GM18505 (cell line): ENCODE results near the gene RBM20.
"Not testable (repeated sequence)": the region's sequence is repeated elsewhere in the genome, so short reads cannot be mapped to it uniquely, and the experiment has no call there.

Source experiments
- ATAC-seq: cut with Tn5 transposase; IDR thresholded peaks from one replicate; pipeline ENCODE4 v1.9.1; 2021; ENCODE audit not compliant: unreplicated experiment
- POLR2A ChIP-seq: IDR thresholded peaks from 4 replicates; pipeline ENCODE4 v1.6.1; 2011; ENCODE audit warnings: borderline replicate concordance; ENCODE audit not compliant: insufficient read depth, insufficient read length; ENCODE audit errors: extremely low read depth

Gene RBM20

GRCh38 chr10:110649347-110650264 lies 5.5 kb downstream of the RBM20 start:
- no peak for ATAC-seq

GRCh38 chr10:110650265-110650668 lies 6.1 kb downstream of the RBM20 start:
- no peak for ATAC-seq
- no peak for TF ChIP-seq POLR2A

More at GRCh38 chr10:110649347-110650264, 5.5 kb downstream of the RBM20 start:
- no peak for TF ChIP-seq POLR2A

DNA sequence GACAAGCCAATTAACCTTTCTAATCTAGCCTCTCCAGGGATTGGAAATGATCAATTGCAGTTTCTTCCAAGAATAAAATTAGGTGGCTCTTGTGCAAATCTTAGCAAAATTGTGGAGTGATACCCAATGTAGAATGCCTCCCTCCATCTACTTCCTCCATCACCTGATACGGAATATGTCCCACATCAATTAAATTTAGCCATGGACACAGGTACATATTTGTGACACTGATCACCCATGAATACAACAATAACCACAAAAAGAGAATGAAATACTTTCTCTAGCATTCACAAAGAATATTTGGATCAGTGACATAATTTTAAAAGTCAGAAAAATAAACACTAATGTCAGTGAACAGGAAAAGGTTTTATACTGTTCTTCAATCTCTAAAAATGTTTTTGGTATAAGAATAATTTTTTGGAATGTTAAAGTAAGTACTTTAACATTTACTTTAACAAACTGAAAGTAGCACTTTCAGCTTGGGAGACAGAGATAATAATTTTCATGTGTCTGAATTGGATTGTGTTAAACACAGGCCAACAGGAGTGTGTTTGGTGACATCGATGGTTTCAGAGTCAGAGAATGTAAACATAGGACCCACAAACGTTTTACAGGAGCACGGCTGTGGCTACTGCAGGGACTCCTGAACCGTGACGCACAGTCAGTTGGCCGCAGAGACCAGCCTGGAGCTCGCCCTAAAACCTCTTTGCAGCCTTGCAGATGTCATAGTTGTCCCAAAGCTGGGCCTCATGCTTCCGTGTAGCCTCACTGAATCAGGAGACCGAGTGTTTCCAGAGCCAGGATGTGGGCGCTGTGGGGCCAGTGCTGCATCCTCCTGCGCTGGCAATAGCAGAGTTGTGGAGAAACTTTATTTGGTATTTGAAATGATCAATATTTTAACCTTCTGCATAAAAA lies 7.2 kb downstream of the RBM20 start:
- no peak for TF ChIP-seq POLR2A
- ATAC-seq = peak; percentile 95

- TF ChIP-seq POLR2A = no peak
- no peak for ATAC-seq
Measured at GRCh38 chr10:110652475-110653118, 8.5 kb downstream of the RBM20 start.

GRCh38 chr10:110655320-110655719 lies 11.2 kb downstream of the RBM20 start:
- TF ChIP-seq POLR2A = no peak
- no peak for ATAC-seq

DNA sequence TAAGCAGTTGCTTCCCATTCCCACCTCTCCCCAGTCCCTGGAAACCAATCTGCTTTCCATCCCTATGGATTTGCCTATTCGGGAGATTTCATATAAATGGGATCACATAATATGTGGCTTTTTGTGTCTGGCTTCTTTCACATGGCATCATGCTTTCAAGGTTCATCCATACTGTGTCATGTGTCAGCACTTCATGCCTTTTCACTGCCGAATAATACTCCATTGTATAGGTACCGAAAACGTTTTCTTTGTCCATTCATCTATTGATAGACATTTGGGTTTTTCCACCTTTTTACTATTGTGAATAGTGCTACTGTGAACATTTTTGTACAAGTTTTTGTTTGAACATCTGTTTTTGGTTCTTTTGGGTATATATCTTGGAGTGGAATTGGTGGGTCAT lies 12.5 kb downstream of the RBM20 start:
- no peak for ATAC-seq
- TF ChIP-seq POLR2A = no peak

DNA sequence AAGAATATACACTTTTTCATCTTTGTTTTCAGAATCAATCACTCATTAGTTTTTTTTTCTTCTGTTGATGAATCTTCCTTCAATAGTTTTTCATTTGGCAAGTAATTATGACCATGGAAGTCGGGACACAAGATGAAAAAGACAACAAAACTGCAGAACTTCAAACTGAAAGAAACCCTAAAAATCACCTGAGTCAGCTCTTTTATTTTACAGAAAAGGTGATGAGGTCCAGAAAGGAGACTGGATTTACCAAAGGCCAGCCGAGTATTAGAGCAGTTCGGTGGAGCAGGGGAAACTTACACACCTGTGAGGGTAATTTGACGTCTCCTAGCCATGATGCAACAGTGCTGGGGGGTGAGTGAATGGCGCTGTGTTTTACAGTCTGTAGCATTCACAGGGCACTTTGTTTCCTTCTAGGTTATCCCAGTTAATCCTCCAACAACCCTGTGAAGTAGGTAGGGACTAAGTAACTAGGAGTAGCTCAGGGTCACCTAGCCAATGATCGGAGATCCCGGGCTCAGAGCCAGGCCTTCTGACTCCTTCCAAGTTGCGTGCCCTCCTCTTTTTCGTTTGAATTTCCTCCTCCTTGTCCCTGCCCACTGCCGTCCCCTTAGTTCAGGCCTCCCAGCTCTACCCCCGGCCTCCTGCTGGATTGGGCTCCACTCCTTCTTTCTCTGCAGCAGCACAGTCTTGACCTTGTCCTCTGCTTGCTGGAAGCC lies 14.0 kb downstream of the RBM20 start:
- ATAC-seq = no peak
- no peak for TF ChIP-seq POLR2A

GRCh38 chr10:110659558-110659957 lies 15.4 kb downstream of the RBM20 start:
- no peak for TF ChIP-seq POLR2A
- ATAC-seq = no peak

GRCh38 chr10:110660289-110660688 lies 16.2 kb downstream of the RBM20 start:
- not testable (repeated sequence) for ATAC-seq

- TF ChIP-seq POLR2A = no peak
- ATAC-seq = no peak
Measured at GRCh38 chr10:110661292-110661691, 17.2 kb downstream of the RBM20 start.

DNA sequence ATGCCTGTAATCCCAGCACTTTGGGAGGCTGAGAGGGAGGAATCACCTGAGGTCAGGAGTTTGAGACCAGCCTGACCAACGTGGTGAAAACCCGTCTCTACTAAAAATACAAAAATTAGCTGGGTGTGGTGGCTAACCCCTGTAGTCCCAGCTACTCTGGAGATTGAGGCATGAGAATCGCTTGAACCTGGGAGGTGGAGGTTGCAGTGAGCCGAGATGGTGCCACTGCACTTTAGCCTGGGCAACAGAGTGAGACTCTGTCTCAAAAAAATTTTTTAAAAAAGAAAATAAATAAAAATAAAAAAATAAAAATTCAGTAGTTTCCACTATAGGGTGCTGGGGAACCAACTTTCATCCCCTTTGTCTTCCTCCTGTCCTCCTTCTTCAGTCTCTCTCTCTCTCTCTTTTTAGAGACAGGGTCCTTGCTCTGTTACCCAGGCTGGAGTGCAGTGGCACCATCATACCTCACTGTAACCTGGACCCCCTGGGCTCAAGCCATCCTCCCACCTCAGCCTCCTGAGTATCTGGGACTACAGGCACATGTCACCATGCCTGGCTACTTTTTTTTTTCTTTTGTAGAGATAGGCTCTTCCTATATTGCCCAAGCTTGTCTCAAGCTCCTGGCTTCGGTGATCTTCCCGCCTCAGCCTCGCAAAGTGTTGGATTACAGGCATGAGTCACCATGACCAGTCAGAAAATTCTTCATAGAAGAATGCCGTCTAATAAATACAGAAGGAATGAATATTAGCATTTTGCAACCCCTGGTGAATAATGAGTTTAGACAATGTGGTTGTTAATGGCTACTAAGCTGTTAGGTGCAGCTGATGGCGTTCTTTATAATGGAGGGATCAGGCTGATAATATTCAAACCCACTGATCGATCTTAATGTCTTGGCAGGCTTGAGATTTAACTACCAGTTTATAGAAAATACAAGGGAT lies 20.6 kb downstream of the RBM20 start:
- TF ChIP-seq POLR2A = no peak
- no peak for ATAC-seq

DNA sequence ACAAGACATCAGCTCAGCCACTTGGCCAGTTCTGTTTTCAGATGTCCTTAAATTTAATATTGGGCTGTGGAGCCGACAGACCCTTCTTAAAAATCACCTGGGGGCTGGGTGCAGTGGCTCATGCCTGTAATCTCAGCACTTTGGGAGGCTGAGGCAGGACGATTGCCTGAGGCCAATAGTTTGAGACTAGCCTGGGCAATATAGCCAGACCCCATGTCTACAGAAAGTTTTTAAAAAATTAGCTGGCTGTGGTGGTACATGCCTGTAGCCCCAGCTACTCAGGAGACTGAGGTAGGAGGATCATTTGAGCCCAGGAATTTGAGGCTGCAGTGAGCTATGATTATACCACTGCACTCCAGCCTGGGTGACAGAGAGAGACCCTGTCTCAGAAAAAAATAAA lies 22.1 kb downstream of the RBM20 start:
- ATAC-seq = not testable (repeated sequence)
